Measurements from ENCODE around the gene FAM25G.
"Not testable (repeated sequence)": the region's sequence is repeated elsewhere in the genome, so short reads cannot be mapped to it uniquely, and the experiment has no call there.

Gene FAM25G

GRCh38 chr10:47491600-47491999, at the start of gene FAM25G:
Gene FAM25G (minus strand): TSS chr10:47491700. CDS start chr10:47491674, 26 bp downstream.
- not testable (repeated sequence) for DNase-seq

- DNase-seq, result not testable (repeated sequence)
These were observed 44.9 kb upstream of the FAM25G start for GRCh38 chr10:47536430-47536829.

- DNase-seq, result not testable (repeated sequence)
These were observed 32.0 kb upstream of the FAM25G start, which contains the start of gene AGAP9 for GRCh38 chr10:47523475-47523874. Gene AGAP9 (minus strand): TSS chr10:47523638. CDS start chr10:47523526, 112 bp downstream.

- not testable (repeated sequence) for DNase-seq
These were observed 10.8 kb upstream of the FAM25G start for GRCh38 chr10:47502313-47502712.

- not testable (repeated sequence) for DNase-seq
These were observed 2.7 kb upstream of the FAM25G start for GRCh38 chr10:47494226-47494625.

- not testable (repeated sequence) for DNase-seq
These were observed 1.9 kb downstream of the FAM25G start for GRCh38 chr10:47489630-47490029.

GRCh38 chr10:47485943-47486342, 5.6 kb downstream of the FAM25G start:
- DNase-seq, result not testable (repeated sequence)

- DNase-seq, result not testable (repeated sequence)
These were observed 6.7 kb downstream of the FAM25G start for GRCh38 chr10:47484786-47485185.

GRCh38 chr10:47483923-47484322, 7.6 kb downstream of the FAM25G start, which contains the start of gene ANXA8:
Gene ANXA8 (minus strand): TSS chr10:47484115. CDS start chr10:47483933, 182 bp downstream.
- DNase-seq, result not testable (repeated sequence)

GRCh38 chr10:47482367-47482766, 9.1 kb downstream of the FAM25G start:
- not testable (repeated sequence) for DNase-seq

GRCh38 chr10:47481768-47482181, 9.7 kb downstream of the FAM25G start:
- not testable (repeated sequence) for DNase-seq

- not testable (repeated sequence) for DNase-seq
These were observed 10.2 kb downstream of the FAM25G start for GRCh38 chr10:47481182-47481766.

- not testable (repeated sequence) for DNase-seq
These were observed 11.4 kb downstream of the FAM25G start for GRCh38 chr10:47480133-47480532.

- DNase-seq, result not testable (repeated sequence)
These were observed 13.4 kb downstream of the FAM25G start for GRCh38 chr10:47478114-47478513.

GRCh38 chr10:47477078-47477477, 14.4 kb downstream of the FAM25G start:
- not testable (repeated sequence) for DNase-seq

GRCh38 chr10:47475101-47475500, 16.4 kb downstream of the FAM25G start:
- not testable (repeated sequence) for DNase-seq

GRCh38 chr10:47473516-47473915, 18.0 kb downstream of the FAM25G start:
- not testable (repeated sequence) for DNase-seq

- DNase-seq, result not testable (repeated sequence)
These were observed 18.9 kb downstream of the FAM25G start for GRCh38 chr10:47472647-47473046.

- not testable (repeated sequence) for DNase-seq
These were observed 19.4 kb downstream of the FAM25G start for GRCh38 chr10:47472072-47472471.

- DNase-seq, result not testable (repeated sequence)
These were observed 22.6 kb downstream of the FAM25G start for GRCh38 chr10:47468731-47469528.

- DNase-seq, result not testable (repeated sequence)
These were observed 23.5 kb downstream of the FAM25G start for GRCh38 chr10:47467957-47468356.

GRCh38 chr10:47467458-47467857, 24.0 kb downstream of the FAM25G start:
- not testable (repeated sequence) for DNase-seq

GRCh38 chr10:47465216-47465917, 26.1 kb downstream of the FAM25G start:
- DNase-seq, result not testable (repeated sequence)
